ENCODE data around the gene SLC9B2.
A peak's percentile ranks its signal among the peaks of the same experiment; 100 is the strongest.

SLC9B2 gene, protein sequence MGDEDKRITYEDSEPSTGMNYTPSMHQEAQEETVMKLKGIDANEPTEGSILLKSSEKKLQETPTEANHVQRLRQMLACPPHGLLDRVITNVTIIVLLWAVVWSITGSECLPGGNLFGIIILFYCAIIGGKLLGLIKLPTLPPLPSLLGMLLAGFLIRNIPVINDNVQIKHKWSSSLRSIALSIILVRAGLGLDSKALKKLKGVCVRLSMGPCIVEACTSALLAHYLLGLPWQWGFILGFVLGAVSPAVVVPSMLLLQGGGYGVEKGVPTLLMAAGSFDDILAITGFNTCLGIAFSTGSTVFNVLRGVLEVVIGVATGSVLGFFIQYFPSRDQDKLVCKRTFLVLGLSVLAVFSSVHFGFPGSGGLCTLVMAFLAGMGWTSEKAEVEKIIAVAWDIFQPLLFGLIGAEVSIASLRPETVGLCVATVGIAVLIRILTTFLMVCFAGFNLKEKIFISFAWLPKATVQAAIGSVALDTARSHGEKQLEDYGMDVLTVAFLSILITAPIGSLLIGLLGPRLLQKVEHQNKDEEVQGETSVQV
- 8.7 to 49.9 (median 26.7) reads per million in 9 experiments for total RNA-seq

GRCh38 chr4:103076747-103077347 is at the start of gene SLC9B2:
Gene SLC9B2, minus strand, starts transcription at chr4:103076761. Its CDS starts 9,211 bp downstream, at chr4:103067550.
- Mint-ChIP-seq H3K36me3 (ENCODE audit: insufficient read depth) (peaks cover 10% of the 10 kb centered on the region), H3K9me3 (no peaks in the 10 kb centered on the region), H3K4me1 (ENCODE audit: low read depth in 2 of 2) (peaks cover 24 to 35% of the 10 kb centered on the region in 2 donors), H3K4me3 (peak within 1 kb of the TSS; percentile 88 to 96), H3K27me3 (no peaks in the 10 kb centered on the region), H3K27ac (peak within 1 kb of the TSS; percentile 99 to 100)
- ATAC-seq (replicated peaks): peak; percentile 44
- DNase-seq: no peak

- Mint-ChIP-seq H3K4me3 (no peak overlapping the region), H3K27ac (no peak overlapping the region), H3K36me3 (ENCODE audit: insufficient read depth) (no peaks in the 10 kb centered on the region), H3K4me1 (ENCODE audit: low read depth in 2 of 2) (no peaks in the 10 kb centered on the region), H3K27me3 (no peaks in the 10 kb centered on the region), H3K9me3 (peaks cover 3 to 14% of the 10 kb centered on the region in 2 donors)
- DNase-seq: no peak
- ATAC-seq (replicated peaks): no peak
Observed at GRCh38 chr4:103126126-103126525, 49.6 kb upstream of the SLC9B2 start.

GRCh38 chr4:103123114-103123513 is 46.6 kb upstream of the SLC9B2 start:
- H3K27me3 Mint-ChIP-seq: no peaks in the 10 kb centered on the region
- peaks cover 2 to 6% of the 10 kb centered on the region in 2 donors for H3K9me3 Mint-ChIP-seq
- ATAC-seq (replicated peaks) (no peak), DNase-seq (no peak)
- H3K4me1 Mint-ChIP-seq (ENCODE audit: low read depth in 2 of 2): no peaks in the 10 kb centered on the region
- no peak overlapping the region for H3K27ac Mint-ChIP-seq
- peaks cover 2% of the 10 kb centered on the region for H3K36me3 Mint-ChIP-seq (ENCODE audit: insufficient read depth)
- no peak overlapping the region for H3K4me3 Mint-ChIP-seq

DNA sequence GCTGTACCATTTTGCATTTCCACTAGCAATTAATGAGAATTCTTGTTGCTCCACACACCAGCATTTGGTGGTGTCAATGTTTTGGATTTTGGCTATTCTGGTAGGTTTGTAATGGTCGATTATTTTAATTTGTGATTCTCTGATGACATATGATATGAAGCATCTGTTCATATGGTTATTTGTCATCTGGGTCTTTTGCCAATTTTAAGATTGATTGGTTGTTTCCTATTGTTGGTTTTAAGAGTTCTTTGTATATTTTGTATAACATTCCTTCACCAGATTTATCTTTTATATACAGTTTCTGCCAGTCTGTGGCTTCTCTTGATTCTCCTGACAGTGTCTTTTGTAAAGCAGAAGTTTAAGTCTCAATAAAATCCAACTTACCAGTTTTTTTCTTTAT is 41.6 kb upstream of the SLC9B2 start:
- DNase-seq (no peak), ATAC-seq (replicated peaks) (no peak)
- H3K27me3 Mint-ChIP-seq: no peaks in the 10 kb centered on the region
- no peaks in the 10 kb centered on the region for H3K9me3 Mint-ChIP-seq
- H3K4me3 Mint-ChIP-seq: no peak overlapping the region
- peaks cover 2% of the 10 kb centered on the region for H3K36me3 Mint-ChIP-seq (ENCODE audit: insufficient read depth)
- no peaks in the 10 kb centered on the region for H3K4me1 Mint-ChIP-seq (ENCODE audit: low read depth in 2 of 2)
- H3K27ac Mint-ChIP-seq: no peak overlapping the region

GRCh38 chr4:103111598-103111997 is 35.0 kb upstream of the SLC9B2 start:
- H3K27me3 Mint-ChIP-seq: no peaks in the 10 kb centered on the region
- H3K27ac Mint-ChIP-seq: no peak overlapping the region
- ATAC-seq (replicated peaks): no peak
- H3K4me3 Mint-ChIP-seq: no peak overlapping the region
- no peaks in the 10 kb centered on the region for H3K36me3 Mint-ChIP-seq (ENCODE audit: insufficient read depth)
- DNase-seq: no peak
- H3K9me3 Mint-ChIP-seq: no peaks in the 10 kb centered on the region
- no peaks in the 10 kb centered on the region for H3K4me1 Mint-ChIP-seq (ENCODE audit: low read depth in 2 of 2)

GRCh38 chr4:103108542-103108941 is 32.0 kb upstream of the SLC9B2 start:
- H3K4me3 Mint-ChIP-seq: no peak overlapping the region
- H3K36me3 Mint-ChIP-seq (ENCODE audit: insufficient read depth): no peaks in the 10 kb centered on the region
- H3K27ac Mint-ChIP-seq: no peak overlapping the region
- ATAC-seq (replicated peaks) (no peak), DNase-seq (no peak)
- no peaks in the 10 kb centered on the region for H3K9me3 Mint-ChIP-seq
- H3K27me3 Mint-ChIP-seq: no peaks in the 10 kb centered on the region
- peaks cover 0 to 2% of the 10 kb centered on the region in 2 donors for H3K4me1 Mint-ChIP-seq (ENCODE audit: low read depth in 2 of 2)

DNA sequence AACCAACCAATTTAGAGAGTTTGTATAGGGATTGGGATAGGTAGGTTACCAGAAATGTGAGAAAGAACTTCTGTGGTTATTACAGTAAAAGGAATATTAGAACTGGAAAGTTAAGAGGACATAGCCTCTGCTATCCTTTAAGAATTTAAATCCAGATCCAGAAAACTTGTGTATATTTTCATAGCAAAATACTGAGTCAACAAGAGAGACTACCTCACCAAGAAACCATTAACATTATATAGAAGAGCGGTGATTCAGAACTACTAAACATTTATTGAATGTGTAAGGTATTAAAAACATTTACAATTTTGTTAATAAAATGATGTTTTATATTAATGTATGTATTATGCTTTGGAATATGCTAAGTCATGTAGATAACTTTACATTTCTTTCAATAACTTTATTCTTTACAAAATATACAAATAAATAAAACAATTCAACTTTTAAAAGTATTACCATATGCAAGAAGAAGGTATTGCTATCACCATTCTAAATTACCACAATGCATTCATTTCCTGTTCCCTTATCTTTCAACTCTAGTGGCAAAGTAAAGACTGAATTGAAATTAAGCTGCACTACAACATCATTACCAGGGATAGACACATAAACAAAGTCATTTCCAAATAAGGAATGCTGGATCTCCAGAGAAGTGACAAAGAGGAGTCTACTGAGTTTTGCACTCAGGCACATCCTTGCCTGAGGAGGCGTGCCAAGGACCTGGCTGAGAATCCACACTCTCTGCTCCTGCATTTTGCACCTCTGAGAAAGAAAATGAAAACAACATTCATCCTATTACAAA is 29.2 kb upstream of the SLC9B2 start:
- peak overlapping the region in 1 of 2 donors; percentile 56 for H3K27ac Mint-ChIP-seq
- DNase-seq: no peak
- H3K36me3 Mint-ChIP-seq (ENCODE audit: insufficient read depth): peaks cover 3% of the 10 kb centered on the region
- H3K4me3 Mint-ChIP-seq: no peak overlapping the region
- no peaks in the 10 kb centered on the region for H3K9me3 Mint-ChIP-seq
- no peaks in the 10 kb centered on the region for H3K27me3 Mint-ChIP-seq
- ATAC-seq (replicated peaks): no peak
- H3K4me1 Mint-ChIP-seq (ENCODE audit: low read depth in 2 of 2): peaks cover 0 to 2% of the 10 kb centered on the region in 2 donors

GRCh38 chr4:103104886-103105285 is 28.3 kb upstream of the SLC9B2 start:
- H3K27ac Mint-ChIP-seq: no peak overlapping the region
- no peak for DNase-seq
- no peak overlapping the region for H3K4me3 Mint-ChIP-seq
- H3K27me3 Mint-ChIP-seq: no peaks in the 10 kb centered on the region
- no peaks in the 10 kb centered on the region for H3K9me3 Mint-ChIP-seq
- ATAC-seq (replicated peaks): no peak
- peaks cover 3% of the 10 kb centered on the region for H3K36me3 Mint-ChIP-seq (ENCODE audit: insufficient read depth)
- peaks cover 1 to 2% of the 10 kb centered on the region in 2 donors for H3K4me1 Mint-ChIP-seq (ENCODE audit: low read depth in 2 of 2)

DNA sequence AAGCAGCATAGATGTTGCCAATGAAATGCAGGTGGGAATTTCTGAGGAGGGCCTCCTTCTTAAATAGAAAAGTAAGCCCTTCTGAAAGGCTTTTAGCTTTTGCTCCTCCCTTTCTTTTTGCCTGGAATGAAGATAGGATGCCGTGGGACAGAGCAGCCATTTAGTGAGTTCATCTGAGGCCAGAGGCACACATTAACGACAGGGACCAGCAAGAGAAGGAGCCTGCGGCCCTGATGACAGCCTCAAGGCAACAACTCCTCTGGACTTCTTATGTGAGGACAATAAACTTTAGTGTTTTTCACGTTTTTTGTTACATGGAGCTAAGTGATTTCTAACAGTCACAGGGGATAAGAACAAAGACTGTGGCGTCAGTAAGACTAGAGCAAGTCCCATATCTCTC is 24.1 kb upstream of the SLC9B2 start:
- no peaks in the 10 kb centered on the region for H3K9me3 Mint-ChIP-seq
- ATAC-seq (replicated peaks): no peak
- DNase-seq: no peak
- no peak overlapping the region for H3K27ac Mint-ChIP-seq
- H3K27me3 Mint-ChIP-seq: no peaks in the 10 kb centered on the region
- no peak overlapping the region for H3K4me3 Mint-ChIP-seq
- peaks cover 3% of the 10 kb centered on the region for H3K36me3 Mint-ChIP-seq (ENCODE audit: insufficient read depth)
- H3K4me1 Mint-ChIP-seq (ENCODE audit: low read depth in 2 of 2): peaks cover 16 to 25% of the 10 kb centered on the region in 2 donors

- ATAC-seq (replicated peaks) (peak; percentile 100), DNase-seq (peak; percentile 48 to 55 (median 52))
- Mint-ChIP-seq H3K27me3 (no peaks in the 10 kb centered on the region), H3K27ac (peak within 1 kb of the TSS; percentile 85 to 91), H3K4me1 (ENCODE audit: low read depth in 2 of 2) (peaks cover 16 to 25% of the 10 kb centered on the region in 2 donors), H3K9me3 (no peaks in the 10 kb centered on the region), H3K36me3 (ENCODE audit: insufficient read depth) (peaks cover 3% of the 10 kb centered on the region), H3K4me3 (peak within 1 kb of the TSS; percentile 83 to 86)
Observed at GRCh38 chr4:103099691-103100392, 23.3 kb upstream of the SLC9B2 start, which contains the start of gene BDH2. Gene BDH2, minus strand, starts transcription at chr4:103099834. Its CDS starts 3,580 bp downstream, at chr4:103096254.

GRCh38 chr4:103098756-103099440 is 22.3 kb upstream of the SLC9B2 start:
- DNase-seq: no peak
- H3K36me3 Mint-ChIP-seq (ENCODE audit: insufficient read depth): peaks cover 3% of the 10 kb centered on the region
- no peak for ATAC-seq (replicated peaks)
- H3K9me3 Mint-ChIP-seq: no peaks in the 10 kb centered on the region
- H3K27ac Mint-ChIP-seq: peak overlapping the region in 1 of 2 donors; percentile 91
- no peaks in the 10 kb centered on the region for H3K27me3 Mint-ChIP-seq
- peaks cover 16 to 25% of the 10 kb centered on the region in 2 donors for H3K4me1 Mint-ChIP-seq (ENCODE audit: low read depth in 2 of 2)
- H3K4me3 Mint-ChIP-seq: peak overlapping the region; percentile 83 to 86

- Mint-ChIP-seq H3K27me3 (no peaks in the 10 kb centered on the region), H3K4me3 (no peak overlapping the region), H3K36me3 (ENCODE audit: insufficient read depth) (peaks cover 6% of the 10 kb centered on the region), H3K4me1 (ENCODE audit: low read depth in 2 of 2) (peaks cover 16 to 25% of the 10 kb centered on the region in 2 donors), H3K27ac (no peak overlapping the region), H3K9me3 (no peaks in the 10 kb centered on the region)
- ATAC-seq (replicated peaks) (no peak), DNase-seq (no peak)
Observed at GRCh38 chr4:103098341-103098740, 21.8 kb upstream of the SLC9B2 start.
